Right hindlimb (tissue), 1 donor: ENCODE measurements around the gene BLTP3B.

Experiments used
- DNase-seq: peaks from one replicate; pipeline ENCODE4 v3.0.0-alpha.2; 2018

BLTP3B gene

DNA sequence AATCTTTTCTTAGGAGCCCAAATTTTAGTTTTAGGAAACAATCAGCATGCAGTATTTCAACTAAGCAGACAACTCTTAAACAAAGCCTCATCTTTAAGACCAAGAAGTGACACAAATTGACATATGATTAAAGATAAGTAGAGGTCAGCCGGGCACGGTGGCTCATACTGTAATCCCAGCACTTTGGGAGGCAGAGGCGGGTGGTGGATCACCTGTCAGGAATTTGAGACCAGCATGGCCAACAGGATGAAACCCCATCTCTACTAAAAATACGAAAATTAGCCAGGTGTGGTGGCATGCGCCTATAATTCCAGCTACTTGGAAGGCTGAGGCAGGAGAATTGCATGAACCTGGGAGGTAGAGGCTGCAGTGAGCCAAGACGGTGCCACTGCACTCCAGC lies 35.8 kb downstream of the BLTP3B start:
- DNase-seq = no peak

GRCh38 chr12:100105661-100106060 lies 37.0 kb downstream of the BLTP3B start:
- no peak for DNase-seq

- DNase-seq = no peak
These were observed 41.7 kb downstream of the BLTP3B start for GRCh38 chr12:100101000-100101399.
